Activated CD4-positive, CD25-positive, alpha-beta regulatory T cell treated with anti-CD3 and anti-CD28 coated beads, Interleukin-2, amount 50 U/mL, for 72 hours (primary cell): ENCODE results near the gene ATG10.
"Not testable (repeated sequence)": the region's sequence is repeated elsewhere in the genome, so short reads cannot be mapped to it uniquely, and the experiment has no call there.

Source experiments
- DNase-seq: peaks from one replicate; pipeline ENCODE4 v3.0.0; 2021

Gene ATG10

GRCh38 chr5:82058710-82059109 lies 86.9 kb downstream of the ATG10 start:
- DNase-seq = no peak

GRCh38 chr5:82066791-82067190 lies 95.0 kb downstream of the ATG10 start:
- DNase-seq = no peak

- not testable (repeated sequence) for DNase-seq
These were observed 96.2 kb downstream of the ATG10 start for GRCh38 chr5:82068042-82068441.

GRCh38 chr5:82068723-82069122 lies 96.9 kb downstream of the ATG10 start:
- no peak for DNase-seq

GRCh38 chr5:82072138-82072537 lies 100.3 kb downstream of the ATG10 start:
- no peak for DNase-seq

- no peak for DNase-seq
These were observed 101.4 kb downstream of the ATG10 start for GRCh38 chr5:82073179-82073578.

GRCh38 chr5:82074950-82075349 lies 103.1 kb downstream of the ATG10 start:
- no peak for DNase-seq

GRCh38 chr5:82077496-82077895 lies 105.7 kb downstream of the ATG10 start:
- no peak for DNase-seq

GRCh38 chr5:82091617-82092016 lies 119.8 kb downstream of the ATG10 start:
- no peak for DNase-seq

GRCh38 chr5:82095536-82095935 lies 123.7 kb downstream of the ATG10 start:
- no peak for DNase-seq

GRCh38 chr5:82096249-82096648 lies 124.4 kb downstream of the ATG10 start:
- no peak for DNase-seq

GRCh38 chr5:82100303-82101077 lies 128.7 kb downstream of the ATG10 start:
- no peak for DNase-seq

- DNase-seq = no peak
These were observed 133.0 kb downstream of the ATG10 start for GRCh38 chr5:82104872-82105271.

GRCh38 chr5:82105457-82105856 lies 133.6 kb downstream of the ATG10 start:
- DNase-seq = no peak

- no peak for DNase-seq
These were observed 134.4 kb downstream of the ATG10 start for GRCh38 chr5:82106207-82106606.

- no peak for DNase-seq
These were observed 134.9 kb downstream of the ATG10 start for GRCh38 chr5:82106756-82107155.

- no peak for DNase-seq
These were observed 135.4 kb downstream of the ATG10 start for GRCh38 chr5:82107267-82107666.

GRCh38 chr5:82109013-82109412 lies 137.2 kb downstream of the ATG10 start:
- DNase-seq = no peak

GRCh38 chr5:82109915-82110314 lies 138.1 kb downstream of the ATG10 start:
- DNase-seq = not testable (repeated sequence)

- DNase-seq = no peak
These were observed 139.4 kb downstream of the ATG10 start for GRCh38 chr5:82111191-82111590.

GRCh38 chr5:82115858-82116257 lies 144.0 kb downstream of the ATG10 start:
- DNase-seq = no peak

GRCh38 chr5:82119889-82120288 lies 148.1 kb downstream of the ATG10 start:
- DNase-seq = no peak

- DNase-seq = no peak
These were observed 158.0 kb downstream of the ATG10 start for GRCh38 chr5:82129723-82130285.

- DNase-seq = no peak
These were observed 158.8 kb downstream of the ATG10 start for GRCh38 chr5:82130602-82131001.

GRCh38 chr5:82137205-82137604 lies 165.4 kb downstream of the ATG10 start:
- DNase-seq = no peak
